Ishikawa (cell line): ENCODE results near the gene TRPM1.

ENCODE experiments used
- CEBPB ChIP-seq: IDR thresholded peaks from 2 replicates; pipeline ENCODE4 v1.6.1; 2012
- CREB1 ChIP-seq: IDR thresholded peaks from 2 replicates; pipeline ENCODE4 v1.6.1; 2012; ENCODE audit warnings: low read depth
- EGR1 ChIP-seq: IDR thresholded peaks from 2 replicates; pipeline ENCODE4 v1.6.1; 2012
- EP300 ChIP-seq: IDR thresholded peaks from 2 replicates; pipeline ENCODE4 v1.6.1; 2012; ENCODE audit warnings: borderline replicate concordance
- FOXM1 ChIP-seq: IDR thresholded peaks from 2 replicates; pipeline ENCODE4 v1.6.1; 2012; ENCODE audit warnings: low read depth, borderline replicate concordance
- REST ChIP-seq: IDR thresholded peaks from 2 replicates; pipeline ENCODE4 v1.6.1; 2012; ENCODE audit warnings: low read depth, mild to moderate bottlenecking
- TCF12 ChIP-seq: IDR thresholded peaks from 2 replicates; pipeline ENCODE4 v1.6.1; 2012; ENCODE audit warnings: low read depth
- TEAD4 ChIP-seq: IDR thresholded peaks from 2 replicates; pipeline ENCODE4 v1.6.1; 2012
- YY1 ChIP-seq: IDR thresholded peaks from 2 replicates; pipeline ENCODE4 v1.6.1; 2012; ENCODE audit warnings: low read depth
- ZBTB7A ChIP-seq: IDR thresholded peaks from 2 replicates; pipeline ENCODE4 v1.6.1; 2012; ENCODE audit warnings: low read depth
- TF ChIP-seq, protein P1 (sequence below): IDR thresholded peaks from 2 replicates; pipeline ENCODE4 v1.6.1; 2012

DNA sequence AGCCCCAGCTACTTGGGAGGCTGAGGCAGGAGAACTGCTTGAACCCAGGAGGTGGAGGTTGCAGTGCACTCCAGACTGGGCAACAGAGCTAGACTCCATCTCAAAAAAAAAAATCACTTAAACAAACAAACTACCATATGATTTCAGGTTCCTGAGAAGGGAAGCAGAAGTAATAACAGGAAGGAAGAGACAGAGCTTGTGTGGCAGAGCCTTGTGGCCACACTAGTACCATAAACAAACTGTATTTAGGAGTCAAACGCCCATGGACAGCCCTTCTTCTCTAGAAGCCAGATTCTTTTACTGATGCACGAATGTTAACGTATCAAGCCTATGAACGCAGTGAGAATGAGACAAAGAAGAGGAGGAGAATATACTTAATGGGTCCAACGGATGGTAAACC lies 122.1 kb downstream of the TRPM1 start:
- TF ChIP-seq ZBTB7A (no peak), CREB1 (no peak), FOXM1 (no peak), REST (no peak), TCF12 (no peak), YY1 (no peak), EGR1 (no peak), EP300 (no peak), CEBPB (no peak), TEAD4 (no peak)
- TF ChIP-seq, protein P1, sequence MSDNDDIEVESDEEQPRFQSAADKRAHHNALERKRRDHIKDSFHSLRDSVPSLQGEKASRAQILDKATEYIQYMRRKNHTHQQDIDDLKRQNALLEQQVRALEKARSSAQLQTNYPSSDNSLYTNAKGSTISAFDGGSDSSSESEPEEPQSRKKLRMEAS: no peak
